Measurements from ENCODE around the gene PDE4D.

Gene PDE4D

GRCh38 chr5:59234236-59234635, 659.3 kb downstream of the PDE4D start:
- no peak for DNase-seq

- no peak for DNase-seq
Measured at GRCh38 chr5:59231221-59231931, 662.1 kb downstream of the PDE4D start.

DNA sequence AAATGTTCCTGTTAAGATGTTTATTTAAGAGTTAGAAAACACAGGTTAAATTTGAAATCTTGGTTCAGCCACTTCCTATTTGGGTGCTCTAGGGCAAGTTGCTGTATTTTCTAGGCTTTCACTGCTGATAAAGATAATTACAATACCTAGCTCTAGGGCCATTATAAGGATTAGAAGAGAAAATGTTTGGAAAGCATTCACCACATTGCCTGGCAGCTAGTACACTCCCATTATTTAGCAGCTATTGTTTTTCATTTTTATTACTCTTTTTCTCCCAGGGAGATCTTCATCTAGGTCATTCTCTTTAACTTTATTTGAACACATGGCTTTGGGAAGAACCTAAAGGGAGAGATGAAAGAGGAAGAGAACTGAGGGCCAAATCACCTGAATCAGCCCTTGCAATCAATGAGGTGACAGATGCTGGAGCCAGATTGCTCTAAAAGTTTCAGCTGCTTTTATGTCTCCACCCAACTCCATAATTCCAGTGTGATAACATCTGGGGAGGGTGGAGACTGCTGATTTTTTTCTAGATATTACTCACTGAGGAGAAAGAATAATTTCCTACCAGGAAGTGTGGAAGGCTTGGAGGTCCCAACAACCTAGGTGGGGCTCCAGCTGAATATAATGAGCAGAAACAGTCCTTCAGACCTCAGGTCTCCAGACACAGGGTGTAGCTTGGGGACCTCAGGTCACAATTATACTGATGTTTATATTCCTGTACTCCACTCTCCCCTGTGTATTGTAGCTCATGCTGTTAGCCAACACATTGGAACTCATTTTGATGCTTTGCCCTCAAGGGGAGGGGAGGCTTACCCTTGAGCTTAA, 670.6 kb downstream of the PDE4D start:
- DNase-seq, result peak; percentile 11

GRCh38 chr5:59221769-59222168, 671.8 kb downstream of the PDE4D start:
- no peak for DNase-seq

GRCh38 chr5:59218424-59219045, 675.0 kb downstream of the PDE4D start:
- DNase-seq, result no peak

- no peak for DNase-seq
Measured at GRCh38 chr5:59216841-59217240, 676.7 kb downstream of the PDE4D start.

GRCh38 chr5:59212596-59212995, 680.9 kb downstream of the PDE4D start:
- no peak for DNase-seq

GRCh38 chr5:59209758-59210359, 683.7 kb downstream of the PDE4D start:
- peak; percentile 24 for DNase-seq

DNA sequence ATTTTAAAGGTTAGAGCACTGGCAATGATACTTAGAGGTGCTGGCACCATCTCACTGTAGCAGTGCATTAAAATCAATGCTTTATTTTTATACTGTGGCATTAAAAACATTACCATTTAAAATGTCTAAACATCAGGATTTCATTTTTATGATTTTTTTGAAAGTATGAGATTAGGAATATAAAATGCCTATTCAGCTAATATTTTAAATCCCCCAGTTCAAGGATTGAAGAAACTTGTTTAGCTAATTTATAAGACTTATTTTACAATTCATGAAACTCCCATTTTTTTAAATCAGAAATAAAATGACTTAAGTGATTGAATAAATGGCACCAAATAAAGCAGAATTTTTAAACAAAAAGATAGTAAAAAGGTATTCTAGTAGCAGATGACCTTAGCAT, 685.1 kb downstream of the PDE4D start:
- no peak for DNase-seq

GRCh38 chr5:59207401-59207800, 686.1 kb downstream of the PDE4D start:
- DNase-seq, result no peak

- DNase-seq, result no peak
Measured at GRCh38 chr5:59206132-59206581, 687.4 kb downstream of the PDE4D start.

- no peak for DNase-seq
Measured at GRCh38 chr5:59204114-59204897, 689.2 kb downstream of the PDE4D start.

GRCh38 chr5:59199868-59200267, 693.7 kb downstream of the PDE4D start:
- no peak for DNase-seq

GRCh38 chr5:59198832-59199231, 694.7 kb downstream of the PDE4D start:
- DNase-seq, result no peak

- DNase-seq, result no peak
Measured at GRCh38 chr5:59198365-59198764, 695.2 kb downstream of the PDE4D start.

GRCh38 chr5:59197911-59198310, 695.6 kb downstream of the PDE4D start:
- DNase-seq, result no peak

- no peak for DNase-seq
Measured at GRCh38 chr5:59193616-59194319, 699.8 kb downstream of the PDE4D start.

- no peak for DNase-seq
Measured at GRCh38 chr5:59190746-59191145, 702.8 kb downstream of the PDE4D start.

- no peak for DNase-seq
Measured at GRCh38 chr5:59189472-59190244, 703.9 kb downstream of the PDE4D start.

DNA sequence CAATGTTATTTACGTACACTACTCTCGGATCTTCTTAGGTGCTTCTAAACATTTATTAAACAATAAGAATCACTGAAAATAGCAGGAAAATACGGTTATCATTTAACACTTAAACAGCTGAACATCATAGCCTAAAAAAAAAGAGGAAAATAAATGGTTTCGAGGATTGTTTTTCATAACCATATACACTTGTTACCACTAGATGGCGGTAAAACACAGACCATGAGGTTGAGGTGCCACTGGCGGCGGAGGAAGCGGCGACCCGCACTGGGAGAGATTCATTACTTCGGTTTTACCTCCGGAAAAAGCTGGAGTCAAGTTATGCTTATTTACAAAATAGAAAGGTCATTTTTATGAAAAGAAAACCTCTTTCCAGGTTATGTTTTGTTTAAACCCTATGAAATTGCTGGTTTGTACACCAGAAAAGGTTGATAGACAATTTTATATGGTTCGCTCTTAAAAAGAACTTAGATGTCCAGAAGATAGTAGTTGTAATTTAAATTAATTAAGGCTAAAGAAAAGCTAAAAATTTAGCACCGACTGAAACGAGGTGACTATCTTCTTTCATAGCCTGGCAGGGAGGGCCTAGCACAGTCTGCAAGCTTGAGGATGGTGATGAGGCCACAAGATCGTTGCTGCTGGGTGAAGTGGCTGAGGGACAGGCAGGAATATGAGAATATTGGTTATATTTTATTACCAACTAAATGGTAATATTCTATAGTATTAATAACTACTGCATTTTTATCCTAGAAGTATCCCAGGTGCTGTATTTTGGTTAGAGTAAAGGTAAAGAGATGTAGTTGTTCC, 704.9 kb downstream of the PDE4D start:
- peak; percentile 44 for DNase-seq

Data from NCI-H2171 (cell line).